GM23248 (cell line): ENCODE measurements around the gene ETV5.

Experiments used
- EZH2 ChIP-seq: fragments of 200-600 bp; sonication (generic); IDR thresholded peaks from 2 replicates; pipeline ENCODE4 v1.6.1; 2018; ENCODE audit warnings: antibody characterized with exemption, mild to moderate bottlenecking; ENCODE audit not compliant: insufficient read depth, poor library complexity, severe bottlenecking
- EZH2phosphoT487 ChIP-seq: fragments of 200-600 bp; sonication (generic); IDR thresholded peaks from 2 replicates; pipeline ENCODE4 v1.6.1; 2018; ENCODE audit warnings: antibody characterized with exemption, moderate library complexity, mild to moderate bottlenecking, low read depth; ENCODE audit not compliant: insufficient read depth

GRCh38 chr3:186137051-186137685, 28.3 kb upstream of the ETV5 start:
- TF ChIP-seq EZH2 (no peak), EZH2phosphoT487 (no peak)
